ENCODE data around the gene WBP11. TPM values are rescaled to one million over a fixed set of nuclear protein-coding genes. Genes with fewer than 3 reads are reported as not detected.
A peak's percentile ranks its signal among the peaks of the same experiment; 100 is the strongest.

WBP11 gene
- total RNA-seq = 10 to 100 TPM; 38.4 to 53.7 (median 48.3) TPM
- long read RNA-seq, donor 1, full-length matches to known transcripts = 14 of 26 reads
- long read RNA-seq, donor 1, partial matches to known transcripts = 11 of 26 reads
- long read RNA-seq, donor 1, other reads (novel, unspliced or antisense) = 1 of 26 reads
- long read RNA-seq, donor 2, full-length matches to known transcripts = 7 of 14 reads
- long read RNA-seq, donor 2, partial matches to known transcripts = 5 of 14 reads
- long read RNA-seq, donor 2, other reads (novel, unspliced or antisense) = 2 of 14 reads

DNA sequence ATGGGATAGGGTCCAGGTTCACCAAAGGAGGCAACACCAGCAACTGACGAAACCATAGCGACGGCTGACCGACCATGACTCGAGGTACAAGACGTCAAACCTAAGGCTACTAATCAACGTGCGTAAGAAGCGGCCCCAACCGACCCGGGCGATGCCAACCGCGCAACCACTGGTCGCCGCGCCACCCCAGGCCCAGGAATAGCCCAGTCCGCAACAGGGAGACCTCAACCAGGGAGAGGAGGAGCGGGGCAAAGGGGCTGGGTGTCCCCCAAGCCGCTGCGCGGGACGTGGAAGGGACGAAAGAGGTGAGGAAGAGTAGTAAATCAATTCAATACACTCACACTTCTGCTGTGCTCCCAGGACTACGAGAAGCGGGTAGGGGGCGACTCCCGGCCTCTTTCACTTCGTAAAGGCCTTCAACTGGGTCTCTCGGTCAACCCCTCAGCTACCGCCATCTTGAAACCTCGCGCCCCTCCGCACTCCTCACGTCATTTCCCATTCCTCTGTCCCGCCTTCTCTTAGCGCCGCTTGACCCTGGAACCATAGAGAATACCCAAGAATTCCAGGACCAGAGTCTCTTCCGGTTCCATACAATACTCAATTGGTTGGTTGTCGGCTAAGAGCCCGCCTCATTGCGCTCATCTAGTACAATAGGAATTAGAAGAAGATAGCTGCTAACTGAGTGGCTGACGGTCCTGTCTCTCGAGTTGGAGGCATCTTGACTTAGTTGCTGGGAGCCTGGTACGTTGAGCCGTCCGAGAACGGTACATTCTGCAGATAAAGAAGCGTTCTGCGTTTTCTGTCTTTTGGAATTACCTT lies at the start of gene WBP11, which contains the start of gene C12orf60:
WBP11 (minus strand) TSS at position 468 of the 819 bp plus-strand sequence. CDS start 2,095 bp downstream, outside the sequence.
C12orf60 (plus strand) TSS at position 660 of the 819 bp plus-strand sequence. CDS start 19,266 bp downstream, outside the sequence.
- intact Hi-C loops (cut with DNase I, micrococcal nuclease) = no loop called here
- peak within 1 kb of the TSS; percentile 78 for H3K4me3 ChIP-seq
- TF ChIP-seq CTCF (IDR thresholded peaks at IDR 0.05) = no peak
- H3K4me1 ChIP-seq (ENCODE audit: low read depth) = peaks cover 14% of the 10 kb centered on the region
- no peaks in the 10 kb centered on the region for H3K36me3 ChIP-seq (ENCODE audit: low read depth)
- H3K9me3 ChIP-seq = no peaks in the 10 kb centered on the region
- DNase-seq = peak; percentile 89 to 96 (median 92)
- ATAC-seq = peak; percentile 100

DNA sequence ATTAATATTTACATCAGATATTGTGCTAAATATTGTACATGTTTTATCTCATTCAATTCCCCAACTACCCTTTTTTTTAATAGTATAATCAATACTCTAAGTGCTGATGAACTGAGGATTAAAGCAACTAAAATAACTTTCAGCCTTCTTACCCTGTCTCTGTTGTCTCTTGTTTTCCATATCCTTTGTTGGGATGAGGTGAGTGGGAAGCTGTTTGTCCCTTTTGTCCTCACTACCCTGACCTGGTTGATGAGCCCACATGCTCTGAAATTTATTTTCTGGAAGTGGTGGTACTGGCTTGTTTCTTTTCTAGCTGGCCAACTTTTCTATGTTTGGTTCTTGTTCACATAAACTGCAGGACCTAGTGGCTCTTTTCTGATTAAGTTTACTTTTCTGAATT lies 49.6 kb upstream of the WBP11 start:
- no peak for TF ChIP-seq CTCF (IDR thresholded peaks at IDR 0.05)
- Histone ChIP-seq H3K9me3 (no peaks in the 10 kb centered on the region), H3K36me3 (ENCODE audit: low read depth) (no peaks in the 10 kb centered on the region), H3K4me1 (ENCODE audit: low read depth) (no peaks in the 10 kb centered on the region), H3K4me3 (no peak overlapping the region)
- ATAC-seq (no peak), DNase-seq (no peak)
- intact Hi-C loops (cut with DNase I, micrococcal nuclease) = no loop called here

DNA sequence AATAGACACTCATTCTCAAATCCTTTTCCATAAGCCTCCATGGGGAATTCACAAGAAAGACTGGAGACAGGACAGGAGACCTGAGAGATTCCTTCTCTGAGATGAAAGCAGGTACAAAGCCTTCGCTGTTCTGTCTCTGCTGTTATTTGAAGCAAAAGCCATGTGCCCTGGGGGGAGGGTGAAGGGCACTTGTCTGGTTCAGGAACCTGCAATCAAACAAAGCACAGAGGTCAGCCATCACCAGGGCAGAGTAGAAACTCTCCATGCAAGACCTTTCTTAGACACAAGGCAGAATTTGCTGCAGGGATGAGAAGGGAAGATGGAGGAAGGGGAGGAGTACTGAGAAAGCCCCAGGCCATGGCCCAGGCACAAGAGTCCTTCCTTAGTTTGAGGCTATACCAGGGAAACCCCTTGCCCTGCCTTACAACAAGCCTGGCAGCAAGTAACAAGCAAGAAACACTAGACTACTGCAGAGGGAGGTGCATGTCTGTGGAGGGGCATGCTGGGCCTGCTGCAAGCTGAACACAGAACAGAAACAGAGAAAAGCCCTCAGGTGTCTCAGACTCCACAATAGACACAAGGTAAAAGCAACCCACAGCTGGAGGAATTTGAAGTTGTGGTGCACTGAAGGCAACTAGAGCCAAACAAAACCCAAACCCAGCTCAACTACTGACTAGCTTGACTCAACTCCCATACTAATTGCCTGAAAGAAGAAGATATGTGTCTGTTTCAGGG lies 47.8 kb upstream of the WBP11 start:
- DNase-seq = no peak
- ATAC-seq = no peak
- Histone ChIP-seq H3K9me3 (no peaks in the 10 kb centered on the region), H3K4me3 (no peak overlapping the region), H3K4me1 (ENCODE audit: low read depth) (no peaks in the 10 kb centered on the region), H3K36me3 (ENCODE audit: low read depth) (no peaks in the 10 kb centered on the region)
- intact Hi-C loops (cut with DNase I, micrococcal nuclease) = no loop called here
- TF ChIP-seq CTCF (IDR thresholded peaks at IDR 0.05) = no peak

DNA sequence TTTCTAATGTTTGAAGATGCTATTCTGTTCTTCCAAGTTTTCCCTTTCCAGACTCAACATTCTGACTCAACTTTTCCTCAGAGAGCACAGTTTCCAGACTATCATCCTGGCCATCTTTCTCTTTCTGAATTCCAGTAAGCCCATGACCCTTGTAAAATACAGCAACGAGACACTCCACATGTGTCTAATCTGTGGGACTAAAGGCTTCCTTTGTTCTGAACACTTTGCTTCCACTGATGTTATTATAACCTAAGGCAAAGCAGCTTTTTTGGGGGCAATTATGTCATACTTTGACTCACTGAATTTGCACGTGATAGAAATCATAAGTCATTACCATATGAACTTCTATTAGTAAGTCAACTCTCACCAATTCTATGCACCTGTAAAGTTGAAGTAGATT lies 46.4 kb upstream of the WBP11 start:
- H3K36me3 ChIP-seq (ENCODE audit: low read depth) = no peaks in the 10 kb centered on the region
- intact Hi-C loops (cut with DNase I, micrococcal nuclease) = loop anchor here in 1 of 2 donors (5.0 kb wide), 1 partner anchor 143 kb away; no protein-coding TSS in a partner anchor
- H3K4me3 ChIP-seq = no peak overlapping the region
- DNase-seq (no peak), ATAC-seq (no peak)
- H3K9me3 ChIP-seq = no peaks in the 10 kb centered on the region
- no peak for TF ChIP-seq CTCF (IDR thresholded peaks at IDR 0.05)
- no peaks in the 10 kb centered on the region for H3K4me1 ChIP-seq (ENCODE audit: low read depth)

DNA sequence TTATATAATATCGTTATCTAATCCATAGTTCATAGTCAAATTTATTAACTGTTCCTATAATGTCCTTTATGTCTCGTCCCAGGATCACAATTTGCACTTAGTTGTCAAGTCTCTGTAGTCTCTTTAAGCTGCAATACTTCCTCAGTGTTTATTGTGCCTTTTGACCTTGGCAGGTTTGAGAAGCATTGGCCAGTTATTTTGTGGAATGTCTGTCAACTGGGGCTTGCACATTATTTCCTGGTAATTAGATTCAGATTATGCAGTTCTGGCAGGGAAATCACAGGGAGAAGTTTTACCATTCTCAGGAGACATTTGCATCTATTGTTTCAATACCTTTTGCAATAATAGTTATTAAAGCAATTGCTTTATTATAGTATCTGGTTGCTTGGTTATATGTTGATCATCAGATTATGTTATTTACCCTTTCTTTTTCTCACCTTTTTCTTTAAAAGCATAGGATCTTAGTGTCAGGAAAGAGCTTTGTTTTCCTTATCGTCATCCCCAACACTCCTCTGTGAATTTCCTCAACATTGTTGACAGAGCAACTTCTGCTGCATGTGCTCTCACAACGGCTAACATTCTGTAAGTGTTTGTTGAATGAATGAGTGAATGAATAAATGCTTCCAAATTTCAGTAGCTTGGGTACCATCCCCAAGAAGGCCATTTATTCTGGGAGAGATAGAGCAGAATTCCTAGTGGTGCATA lies 43.8 kb upstream of the WBP11 start:
- TF ChIP-seq CTCF (IDR thresholded peaks at IDR 0.05) = no peak
- Histone ChIP-seq H3K4me1 (ENCODE audit: low read depth) (peaks cover 11% of the 10 kb centered on the region), H3K9me3 (no peaks in the 10 kb centered on the region), H3K4me3 (no peak overlapping the region), H3K36me3 (ENCODE audit: low read depth) (no peaks in the 10 kb centered on the region)
- ATAC-seq = no peak
- no peak for DNase-seq
- intact Hi-C loops (cut with DNase I, micrococcal nuclease) = loop anchor here in 1 of 2 donors (5.0 kb wide), 1 partner anchor 145 kb away; no protein-coding TSS in a partner anchor
